H1 (cell line): ENCODE results near the gene TCAF1.

Experiments
- CTCF ChIP-seq, 3 experiments: IDR thresholded peaks; 1 replicate in 2 of 3; 2 replicates in 1 of 3; pipeline versions ENCODE4 v1.5.1 to v1.6.1; 2011; ENCODE audit warnings: low read length in 3 of 3, mild to moderate bottlenecking in 3 of 3, inconsistent platforms in 2 of 3, low read depth in 1 of 3, moderate library complexity in 1 of 3; ENCODE audit not compliant: insufficient read depth in 1 of 3; ENCODE audit errors: control extremely low read depth in 1 of 3
- EGR1 ChIP-seq: IDR thresholded peaks from 2 replicates; pipeline ENCODE4 v1.6.1; 2011; ENCODE audit warnings: low read depth, low read length, borderline replicate concordance
- EZH2 ChIP-seq: fragments of 200-600 bp; sonication (generic); IDR thresholded peaks from 2 replicates; pipeline ENCODE4 v1.7.1; 2012; ENCODE audit warnings: low read depth, mild to moderate bottlenecking, moderate library complexity, low read length, inconsistent platforms; ENCODE audit not compliant: severe bottlenecking
- MAFK ChIP-seq: IDR thresholded peaks from 2 replicates; pipeline ENCODE4 v1.6.1; 2012; ENCODE audit warnings: low read depth, mild to moderate bottlenecking, improper control_type of control experiment, low read length
- MAX ChIP-seq: IDR thresholded peaks from 2 replicates; pipeline ENCODE4 v1.6.1; 2012; ENCODE audit warnings: inconsistent platforms
- POLR2A ChIP-seq, 2 experiments: IDR thresholded peaks; 1 replicate in 1 of 2; 2 replicates in 1 of 2; pipeline ENCODE4 v1.6.1; 2011; ENCODE audit warnings: low read depth in 2 of 2, low read length in 2 of 2, mild to moderate bottlenecking in 2 of 2; ENCODE audit errors: control extremely low read depth in 1 of 2
- SIX5 ChIP-seq: IDR thresholded peaks from 2 replicates; pipeline ENCODE4 v1.6.1; 2011; ENCODE audit warnings: mild to moderate bottlenecking, low read depth, low read length
- TF ChIP-seq, protein P1 (sequence below): IDR thresholded peaks from 2 replicates; pipeline ENCODE4 v1.6.1; 2012; ENCODE audit warnings: low read length, inconsistent platforms
- TF ChIP-seq, protein P2 (sequence below): IDR thresholded peaks from 2 replicates; pipeline ENCODE4 v1.6.1; 2012; ENCODE audit warnings: inconsistent platforms

DNA sequence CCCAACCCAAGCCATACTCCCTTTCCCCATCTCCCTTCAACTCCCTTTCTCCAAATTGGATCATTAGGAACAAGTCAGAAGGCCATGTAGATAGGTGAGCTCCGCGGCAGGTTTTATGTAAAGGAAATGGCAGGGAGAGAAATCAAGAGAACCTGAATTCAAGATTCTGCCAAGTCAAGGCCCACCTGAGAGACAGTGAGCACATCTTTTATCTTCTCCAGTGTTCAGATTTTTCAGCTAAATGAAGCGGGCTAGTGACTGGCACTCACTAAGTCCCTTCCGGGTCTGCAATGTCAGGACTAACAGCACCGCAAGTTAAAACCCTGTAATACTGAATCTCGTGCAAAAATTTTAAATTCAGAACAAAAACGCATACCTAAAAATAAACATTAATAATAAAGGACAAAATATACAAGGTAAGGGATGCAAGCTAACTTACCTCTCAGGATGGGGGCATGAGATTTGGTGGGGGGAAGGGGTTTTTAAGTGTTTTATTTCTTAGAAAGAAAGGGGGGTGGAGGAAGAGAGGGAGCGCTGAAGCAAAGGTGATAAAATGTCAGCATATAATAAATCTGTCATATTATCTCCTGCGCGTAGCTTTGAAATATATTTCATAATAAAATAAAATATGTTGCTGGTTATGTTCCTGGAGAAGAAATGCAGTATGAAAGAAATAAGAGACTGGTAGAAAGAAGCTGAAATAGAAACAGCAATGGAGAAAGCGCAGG is 17.6 kb downstream of the TCAF1 start:
- TF ChIP-seq CTCF (IDR thresholded peaks at IDR 0.05; ENCODE audit: control extremely low read depth in 1 of 3, insufficient read depth in 1 of 3, low read depth in 1 of 3, low read length in 3 of 3) = no peak
- TF ChIP-seq MAFK = no peak
- TF ChIP-seq POLR2A (IDR thresholded peaks at IDR 0.05; ENCODE audit: control extremely low read depth in 1 of 2, low read depth in 2 of 2, low read length in 2 of 2) = no peak
- TF ChIP-seq SIX5 = no peak
- no peak for TF ChIP-seq EZH2
- TF ChIP-seq MAX = no peak
- TF ChIP-seq, protein P1, sequence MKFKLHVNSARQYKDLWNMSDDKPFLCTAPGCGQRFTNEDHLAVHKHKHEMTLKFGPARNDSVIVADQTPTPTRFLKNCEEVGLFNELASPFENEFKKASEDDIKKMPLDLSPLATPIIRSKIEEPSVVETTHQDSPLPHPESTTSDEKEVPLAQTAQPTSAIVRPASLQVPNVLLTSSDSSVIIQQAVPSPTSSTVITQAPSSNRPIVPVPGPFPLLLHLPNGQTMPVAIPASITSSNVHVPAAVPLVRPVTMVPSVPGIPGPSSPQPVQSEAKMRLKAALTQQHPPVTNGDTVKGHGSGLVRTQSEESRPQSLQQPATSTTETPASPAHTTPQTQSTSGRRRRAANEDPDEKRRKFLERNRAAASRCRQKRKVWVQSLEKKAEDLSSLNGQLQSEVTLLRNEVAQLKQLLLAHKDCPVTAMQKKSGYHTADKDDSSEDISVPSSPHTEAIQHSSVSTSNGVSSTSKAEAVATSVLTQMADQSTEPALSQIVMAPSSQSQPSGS = no peak
- TF ChIP-seq, protein P2, sequence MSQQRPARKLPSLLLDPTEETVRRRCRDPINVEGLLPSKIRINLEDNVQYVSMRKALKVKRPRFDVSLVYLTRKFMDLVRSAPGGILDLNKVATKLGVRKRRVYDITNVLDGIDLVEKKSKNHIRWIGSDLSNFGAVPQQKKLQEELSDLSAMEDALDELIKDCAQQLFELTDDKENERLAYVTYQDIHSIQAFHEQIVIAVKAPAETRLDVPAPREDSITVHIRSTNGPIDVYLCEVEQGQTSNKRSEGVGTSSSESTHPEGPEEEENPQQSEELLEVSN = no peak
- no peak for TF ChIP-seq EGR1
